Vagina (tissue), 2 donors: Measurements from ENCODE around the gene CSK.

Source experiments
- CTCF ChIP-seq, 3 experiments: fragments of 450-650 bp in 2 of 3; fragments of 200-600 bp in 1 of 3; sonication (generic) in 1 of 3; IDR thresholded peaks; one replicate each; pipeline ENCODE4 v1.5.1; 2017 to 2019; ENCODE audit warnings: antibody characterized with exemption in 3 of 3, mild to moderate bottlenecking in 2 of 3, moderate library complexity in 2 of 3
- POLR2A ChIP-seq, 2 donors: fragments of 450-650 bp; IDR thresholded peaks; one replicate each; pipeline ENCODE4 v1.6.1; 2017; ENCODE audit warnings: antibody characterized with exemption in 2 of 2, mild to moderate bottlenecking in 2 of 2, moderate library complexity in 2 of 2
- POLR2AphosphoS5 ChIP-seq, 2 donors: sonication (generic); formaldehyde crosslinking; IDR thresholded peaks; one replicate each; pipeline ENCODE4 v1.9.0; 2017; ENCODE audit warnings: antibody characterized with exemption in 2 of 2, mild to moderate bottlenecking in 2 of 2, low read depth in 1 of 2; ENCODE audit not compliant: insufficient read depth in 1 of 2

GRCh38 chr15:74832826-74833225 lies 50.9 kb downstream of the CSK start:
- TF ChIP-seq CTCF (IDR thresholded peaks at IDR 0.05) = no peak
- TF ChIP-seq POLR2AphosphoS5 (IDR thresholded peaks at IDR 0.05; ENCODE audit: insufficient read depth in 1 of 2, low read depth in 1 of 2) = no peak
- no peak for TF ChIP-seq POLR2A (IDR thresholded peaks at IDR 0.05)
